HL-60/S4 treated with retinoic acid at 250 ng/mL for 4 days and 3 days (cell line): ENCODE measurements around the gene SEM1.
"Not testable (repeated sequence)": the region's sequence is repeated elsewhere in the genome, so short reads cannot be mapped to it uniquely, and the experiment has no call there.

ENCODE experiments used
- in situ Hi-C: fragments of 300-500 bp; cut with MboI; formaldehyde crosslinking; loops from 2 replicates; pipeline ENCODE4 v1.7.0; 2022; ENCODE audit warnings: low sequenced_read_pairs

The SEM1 gene

GRCh38 chr7:96664793-96665192 is 44.9 kb downstream of the SEM1 start:
- in situ Hi-C loops = no loop called here

DNA sequence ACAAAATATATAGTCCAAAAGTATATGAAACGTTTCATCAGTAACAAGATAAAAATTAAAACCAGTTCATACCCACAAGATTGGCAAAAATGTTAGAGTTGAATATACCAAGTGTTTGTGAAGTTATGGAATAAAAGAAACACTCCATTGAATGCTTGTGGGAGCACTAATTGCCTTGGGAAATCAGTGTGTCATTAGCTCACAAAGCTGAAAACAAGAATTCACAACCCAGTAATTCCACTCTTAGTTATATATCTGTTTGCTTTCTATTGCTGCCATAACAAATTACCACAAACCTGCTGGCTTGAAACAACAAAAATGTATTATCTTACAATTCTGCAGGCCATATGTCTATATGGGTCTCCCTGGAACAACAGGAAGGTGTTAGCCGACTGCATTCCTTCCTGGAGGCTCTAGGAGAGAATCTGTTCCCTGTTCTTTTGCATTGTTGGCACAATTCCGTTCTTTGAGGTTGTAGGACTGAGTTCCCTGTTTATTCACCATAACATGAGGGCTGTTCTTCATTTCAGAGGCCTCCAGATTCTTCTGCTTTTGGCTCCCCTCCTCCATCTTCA is 45.7 kb downstream of the SEM1 start:
- in situ Hi-C loops = no loop called here

DNA sequence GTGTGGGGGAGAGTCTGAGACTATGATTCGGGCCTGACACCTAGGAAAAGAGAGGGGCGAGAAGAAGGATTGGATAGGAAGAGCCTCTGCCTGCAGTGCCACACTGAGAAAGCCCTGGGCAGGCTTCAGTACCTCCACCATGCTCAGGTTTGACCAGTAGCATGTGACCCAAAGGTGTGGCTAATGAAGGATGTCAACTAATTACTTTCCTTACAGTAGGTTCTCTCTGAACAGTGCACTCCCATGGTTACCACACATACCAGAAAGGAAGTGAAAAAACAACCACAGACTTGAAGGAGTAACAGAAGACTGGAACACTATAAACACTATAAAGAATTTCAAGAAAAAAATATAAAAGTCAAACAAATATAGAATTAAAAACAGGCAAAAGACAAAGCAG is 46.2 kb downstream of the SEM1 start:
- in situ Hi-C loops = no loop called here

GRCh38 chr7:96662151-96662550 is 47.5 kb downstream of the SEM1 start:
- in situ Hi-C loops = not testable (repeated sequence)

DNA sequence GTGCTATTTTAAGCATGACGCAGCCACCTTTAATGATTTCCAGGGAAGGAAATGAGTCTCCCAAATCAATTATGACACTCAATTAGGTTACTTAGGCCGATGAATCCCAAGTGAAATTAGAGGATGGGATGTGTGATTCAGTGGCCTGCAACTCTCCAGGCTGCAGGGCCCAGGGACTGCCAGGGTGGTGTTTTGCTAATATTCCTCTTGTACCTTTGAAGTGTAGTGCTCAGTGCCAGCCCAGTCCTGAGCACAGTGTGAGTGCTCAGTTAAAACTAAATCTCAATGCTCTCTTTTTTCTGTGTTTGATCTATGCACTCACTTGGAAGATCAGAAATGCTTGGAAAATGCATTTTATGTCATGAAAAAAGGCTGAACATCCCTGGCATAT is 51.6 kb downstream of the SEM1 start:
- in situ Hi-C loops = no loop called here

DNA sequence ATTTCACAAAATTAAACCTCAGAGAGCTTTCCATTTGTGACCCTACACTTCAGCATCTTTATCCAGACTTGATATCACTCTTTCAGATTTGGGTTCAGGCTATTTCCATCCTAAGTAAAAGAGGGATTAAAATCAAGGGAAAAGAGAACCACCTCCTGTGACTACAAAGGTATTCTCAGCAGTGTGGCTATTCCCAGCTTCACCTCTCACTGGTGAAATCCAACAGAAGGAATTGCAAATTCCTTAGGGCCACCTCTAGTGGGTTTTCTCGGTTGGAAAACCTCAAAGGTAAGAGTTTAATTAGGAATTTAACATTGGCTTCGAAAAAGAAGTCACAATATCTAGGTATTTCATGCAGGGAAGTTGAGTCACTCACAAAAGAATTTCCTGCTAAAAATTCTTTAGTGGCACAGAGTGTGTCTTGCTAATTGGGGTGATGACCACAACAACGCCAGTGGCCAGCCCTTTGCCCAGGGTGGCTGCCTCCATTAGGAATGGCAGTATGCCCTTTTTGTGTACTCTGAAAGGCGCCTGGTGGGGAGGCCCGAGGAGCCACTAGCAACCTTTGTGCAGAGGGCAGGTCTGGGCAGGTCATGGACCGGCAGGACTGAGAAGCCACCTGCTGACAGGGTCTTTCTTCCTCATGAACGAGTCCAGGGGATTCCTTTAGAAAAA is 52.2 kb downstream of the SEM1 start:
- in situ Hi-C loops = no loop called here

- in situ Hi-C loops = no loop called here
These were observed 53.7 kb downstream of the SEM1 start for GRCh38 chr7:96655956-96656355.

DNA sequence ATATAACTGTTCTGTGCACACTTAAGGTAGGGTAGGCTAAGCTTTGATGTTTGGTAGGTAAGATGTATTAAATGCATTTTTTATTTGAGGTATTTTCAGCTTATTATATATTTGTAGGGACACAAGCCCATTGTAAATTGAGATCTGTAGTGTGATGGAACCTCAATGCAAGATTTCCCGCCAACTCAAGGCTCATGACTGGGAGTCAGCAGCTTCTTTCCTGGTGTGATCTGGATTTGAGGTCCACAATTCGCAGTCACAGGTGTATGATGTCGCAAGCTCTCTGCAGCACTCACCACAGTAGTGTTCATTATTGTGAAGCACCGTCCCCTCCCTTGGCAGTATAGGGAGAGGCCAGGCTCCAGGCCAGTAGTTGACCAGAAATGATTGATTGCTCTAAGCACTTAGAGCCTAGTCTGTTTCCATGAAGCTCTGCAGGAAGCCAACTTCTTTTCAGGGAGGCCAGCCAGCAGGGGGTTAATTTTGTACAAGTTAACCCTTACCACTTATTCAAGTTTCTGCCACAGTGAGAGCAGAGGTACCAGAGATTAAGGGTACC is 54.9 kb downstream of the SEM1 start:
- in situ Hi-C loops = no loop called here

- in situ Hi-C loops = no loop called here
These were observed 59.7 kb downstream of the SEM1 start for GRCh38 chr7:96649981-96650380.

DNA sequence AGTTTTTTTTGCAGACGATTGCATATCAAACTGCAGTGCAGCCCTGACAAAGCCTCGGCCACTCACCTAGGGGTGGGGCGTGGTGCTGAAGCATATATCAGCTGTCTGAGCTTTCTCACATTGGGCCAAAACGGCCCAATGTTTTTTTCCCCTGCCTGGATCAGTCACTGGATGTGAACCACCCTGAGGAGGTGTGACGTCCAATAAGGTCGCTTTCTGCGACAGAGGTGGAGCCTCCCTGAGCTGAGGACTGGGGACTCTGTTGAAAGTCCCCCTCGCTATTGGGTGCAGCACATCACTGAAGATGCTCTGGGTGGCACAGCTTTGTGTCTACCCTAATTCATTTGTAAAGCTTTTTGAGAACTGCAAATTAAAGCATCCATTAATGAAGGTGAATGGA is 60.9 kb downstream of the SEM1 start:
- in situ Hi-C loops = no loop called here

DNA sequence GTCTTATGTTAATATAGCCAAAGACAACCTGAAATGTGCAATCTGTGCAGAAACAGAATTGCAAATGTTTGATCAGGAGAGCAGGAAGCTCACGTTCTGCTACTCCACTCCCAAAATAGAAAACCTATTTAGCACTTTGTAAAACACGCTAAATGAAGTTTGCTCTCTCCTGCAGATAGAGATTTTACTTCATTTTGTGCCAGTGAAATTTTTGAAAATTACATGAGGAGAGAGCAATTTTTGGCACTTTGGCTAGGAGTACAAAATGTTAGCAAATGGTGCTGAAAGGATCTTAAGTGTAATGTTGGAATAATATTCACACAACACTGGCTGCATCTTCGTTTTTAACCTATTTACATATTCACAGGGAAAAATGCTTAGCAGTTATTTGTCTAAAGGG is 61.9 kb downstream of the SEM1 start:
- in situ Hi-C loops = no loop called here

DNA sequence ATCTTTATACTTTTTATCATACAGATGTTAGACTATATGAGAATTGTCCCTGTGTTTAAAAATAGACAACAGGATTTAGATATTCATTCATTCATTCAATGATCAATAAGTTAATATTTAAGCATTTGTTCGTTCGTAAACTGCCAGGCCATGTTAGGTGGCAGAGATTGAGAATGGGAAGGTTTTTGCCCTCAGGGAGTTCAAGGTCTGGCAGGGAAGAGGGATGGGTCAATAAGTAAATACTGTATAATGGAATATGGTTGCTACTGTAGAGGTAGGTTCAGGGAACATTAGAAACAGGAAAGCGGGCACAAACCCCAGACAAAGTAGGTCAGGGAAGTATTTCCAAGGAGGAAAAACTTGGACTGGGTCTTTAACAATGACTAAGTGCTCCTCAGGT is 64.6 kb downstream of the SEM1 start:
- in situ Hi-C loops = no loop called here

- in situ Hi-C loops = not testable (repeated sequence)
These were observed 66.2 kb downstream of the SEM1 start for GRCh38 chr7:96643436-96643835.

DNA sequence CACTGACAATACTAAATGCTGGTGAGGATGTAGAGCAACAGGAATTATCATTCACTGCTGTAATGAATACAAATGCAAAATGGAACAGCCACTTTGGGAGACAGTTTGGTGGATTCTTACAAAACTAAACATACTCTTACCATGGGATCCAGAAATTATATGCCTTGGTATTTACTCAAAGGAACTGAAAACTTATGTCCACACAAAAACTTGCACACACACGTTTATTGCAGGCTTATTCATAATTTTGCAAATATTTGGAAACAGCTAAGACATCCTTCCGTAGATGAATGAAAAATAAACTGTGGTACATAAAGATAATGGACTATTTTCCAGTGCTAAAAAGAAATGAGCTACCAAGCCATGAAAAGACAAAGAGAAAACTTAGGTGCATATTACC is 69.6 kb downstream of the SEM1 start:
- in situ Hi-C loops = no loop called here
